K562 (cell line): ENCODE results near the gene ZNF333. TPM values are rescaled to one million over a fixed set of nuclear protein-coding genes. Genes with fewer than 3 reads are reported as not detected.

ENCODE experiments used
- ATAC-seq: fragments of 200-7000 bp; cut with Tn5 transposase; 3 replicates; pipeline ENCODE4 v1.9.1; 2020; ENCODE audit warnings: moderate library complexity
- BruUV-seq: library from RNA; stranded (reverse); fragments of 400-500 nt; replicated peaks from 2 replicates; lab custom pipeline; 2021; lab: Mats Ljungman, UMichigan
- CTCF ChIA-PET: fragments of 300-600 bp; formaldehyde crosslinking; extraction: SDS; loops from one replicate; lab custom pipeline; 2021; ENCODE audit warnings: low intra/inter-chr PET ratio; lab: Yijun Ruan, JAX
- POLR2A ChIA-PET: fragments of 300-600, 350-650 bp; sonication (Branson Sonifier 250); formaldehyde crosslinking; extraction: SDS; loops from one replicate; lab custom pipeline; 2021; ENCODE audit warnings: antibody characterized with exemption, inconsistent platforms; lab: Yijun Ruan, JAX
- DNase-seq, 4 experiments: peaks; one replicate each; pipeline versions ENCODE4 v3.0.0 to v3.0.0-alpha.2; 2011 to 2018; ENCODE audit warnings: low spot score in 3 of 4, mixed read lengths in 3 of 4; ENCODE audit errors: extremely low read depth in 1 of 4
- FAIRE-seq: peaks from 2 replicates; lab custom pipeline; 2011; peaks lifted over from hg19 to GRCh38; lab: Jason Lieb, UNC
- H2AFZ ChIP-seq: 2 replicates; pipeline ENCODE4 v1.6.0; 2011; ENCODE audit warnings: low read depth, low read length, control low read depth, inconsistent platforms
- H3K27ac ChIP-seq: fragments of 200-600 bp; 3 replicates; pipeline ENCODE4 v1.8.0; 2011; ENCODE audit warnings: low read depth, mild to moderate bottlenecking, control low read depth, inconsistent platforms, low read length, moderate library complexity, mixed read lengths; ENCODE audit errors: extremely low read depth
- H3K27me3 ChIP-seq, 2 experiments: fragments of 300-600 bp in 1 of 2; 2 replicates in 1 of 2; 3 replicates in 1 of 2; pipeline versions ENCODE4 v1.6.0 to v1.8.0; 2011; ENCODE audit warnings: inconsistent platforms in 2 of 2, low read length in 2 of 2, mild to moderate bottlenecking in 1 of 2, mixed read lengths in 1 of 2, moderate library complexity in 1 of 2; ENCODE audit not compliant: control insufficient read depth in 2 of 2, insufficient read depth in 2 of 2
- H3K36me3 ChIP-seq: fragments of 300-600 bp; 3 replicates; pipeline ENCODE4 v1.8.0; 2011; ENCODE audit warnings: mild to moderate bottlenecking, low read length, inconsistent platforms; ENCODE audit not compliant: control insufficient read depth, insufficient read depth
- H3K4me1 ChIP-seq, 2 experiments: fragments of 200-600 bp in 1 of 2; replicated peaks in 1 of 2; 2 replicates in 1 of 2; 3 replicates in 1 of 2; pipeline versions ENCODE4 v1.5.1 to v1.8.0; 2011; ENCODE audit warnings: inconsistent platforms in 2 of 2, low read length in 2 of 2, mild to moderate bottlenecking in 1 of 2, mixed read lengths in 1 of 2, moderate library complexity in 1 of 2; ENCODE audit not compliant: control insufficient read depth in 2 of 2, insufficient read depth in 2 of 2
- H3K4me2 ChIP-seq: 2 replicates; pipeline ENCODE4 v1.6.1; 2011; ENCODE audit warnings: low read length, control low read depth, inconsistent platforms, mixed read lengths; ENCODE audit not compliant: insufficient read depth
- H3K4me3 ChIP-seq: fragments of 200-600 bp; sonication (generic), shearing (Covaris generic); 2 replicates; pipeline ENCODE4 v1.5.1; 2016; ENCODE audit warnings: control low read depth, inconsistent platforms
- H3K79me2 ChIP-seq: fragments of 200-600 bp; 3 replicates; pipeline ENCODE4 v1.8.0; 2011; ENCODE audit warnings: low read length, inconsistent platforms; ENCODE audit not compliant: control insufficient read depth, insufficient read depth
- H3K9ac ChIP-seq, 2 experiments: 2 replicates each; pipeline versions ENCODE4 v1.6.0 to v1.6.1; 2011; ENCODE audit warnings: low read depth in 2 of 2, low read length in 2 of 2, control low read depth in 1 of 2, inconsistent platforms in 1 of 2, mild to moderate bottlenecking in 1 of 2, mixed read lengths in 1 of 2; ENCODE audit not compliant: insufficient read depth in 1 of 2
- H3K9me1 ChIP-seq: one replicate; pipeline ENCODE4 v1.6.0; 2011; ENCODE audit warnings: inconsistent platforms, mild to moderate bottlenecking, low read length, moderate library complexity; ENCODE audit not compliant: control insufficient read depth, insufficient read depth
- H3K9me3 ChIP-seq: replicated peaks from 2 replicates; pipeline ENCODE4 v1.5.1; 2011; ENCODE audit warnings: low read depth, low read length, inconsistent platforms; ENCODE audit not compliant: control insufficient read depth, insufficient read depth
- H4K20me1 ChIP-seq: replicated peaks from 2 replicates; pipeline ENCODE4 v1.6.1; 2011; ENCODE audit warnings: low read length, inconsistent platforms, mixed read lengths; ENCODE audit not compliant: control insufficient read depth, insufficient read depth
- CCNT2 ChIP-seq: IDR thresholded peaks from 2 replicates; pipeline ENCODE4 v1.6.1; 2011; ENCODE audit warnings: borderline replicate concordance, low read depth, mild to moderate bottlenecking, moderate library complexity, mixed read lengths, low read length; ENCODE audit not compliant: insufficient read length; ENCODE audit errors: extremely low read depth
- DLX4 ChIP-seq: fragments of 250-450 bp; sonication (Bioruptor Pico); IDR thresholded peaks from 2 replicates; pipeline ENCODE4 v1.6.1; 2021; ENCODE audit warnings: mild to moderate bottlenecking
- HIVEP1 ChIP-seq: fragments of 250-450 bp; sonication (Bioruptor Pico); IDR thresholded peaks from 2 replicates; pipeline ENCODE4 v1.4.0; 2020; ENCODE audit warnings: mild to moderate bottlenecking
- ILF3 ChIP-seq: fragments of 450-650 bp; IDR thresholded peaks from 2 replicates; pipeline ENCODE4 v1.6.1; 2018; ENCODE audit warnings: antibody characterized with exemption, mild to moderate bottlenecking, moderate library complexity, borderline replicate concordance
- ILK ChIP-seq: fragments of 450-650 bp; IDR thresholded peaks from 2 replicates; pipeline ENCODE4 v1.6.1; 2016; ENCODE audit warnings: missing genetic modification characterization, low read depth, mild to moderate bottlenecking, missing compliant biosample characterization, moderate library complexity, borderline replicate concordance
- NFATC3 ChIP-seq: fragments of 450-650 bp; IDR thresholded peaks from 2 replicates; pipeline ENCODE4 v1.6.1; 2017; ENCODE audit warnings: mild to moderate bottlenecking
- RNF2 ChIP-seq: sonication (generic); IDR thresholded peaks from 2 replicates; pipeline ENCODE4 v1.6.1; 2016
- SETDB1 ChIP-seq: IDR thresholded peaks from one replicate; pipeline ENCODE4 v1.6.1; 2012; ENCODE audit warnings: low read length, control low read depth, inconsistent platforms
- ZBTB8A ChIP-seq: fragments of 450-650 bp; IDR thresholded peaks from 2 replicates; pipeline ENCODE4 v1.6.1; 2018; ENCODE audit warnings: mild to moderate bottlenecking, moderate library complexity; ENCODE audit not compliant: partially characterized antibody
- WGBS: fragments of 100-300 bp; shearing (Covaris generic); methylation state at CpG from one replicate; pipeline ENCODE4 v1.1.6; 2016; ENCODE audit warnings: low coverage, mixed read lengths; ENCODE audit not compliant: insufficient coverage; ENCODE audit errors: missing lambda C conversion rate; 5-methylcytosine and 5-hydroxymethylcytosine counted together
- in situ Hi-C: fragments of 300-500 bp; cut with MboI; formaldehyde crosslinking; loops from 4 replicates; pipeline ENCODE4 v1.15.0; 2018; ENCODE audit warnings: inconsistent platforms, mixed read lengths
- intact Hi-C: fragments of 100-400 bp; cut with micrococcal nuclease; formaldehyde crosslinking; loops from 2 replicates; pipeline ENCODE4 v1.14.2; 2022
- polyA plus RNA-seq, 8 experiments: library from polyadenylated mRNA; depleted of rRNA in 4 of 8; stranded (reverse) in 5 of 8; unstranded in 3 of 8; fragments of >200 nt; fragmentation: Nextera tagmentation in 2 of 8; fragmentation: Illumina TruSeq in 1 of 8; extraction: Ambion mirVana in 2 of 8; extraction: Trizol in 1 of 8; gene quantifications; 2 replicates each; pipeline versions ENCODE4 v1.2.1 to v1.2.3, GENCODE V29; 2011 to 2014; ENCODE audit warnings: inconsistent platforms in 1 of 8, missing spikeins in 1 of 8
- total RNA-seq, 7 experiments: library from RNA; depleted of rRNA in 6 of 7; stranded (reverse); fragments of >200 nt in 6 of 7; fragmentation: Illumina TruSeq in 2 of 7; extraction: Trizol in 2 of 7; gene quantifications; 2 replicates each; pipeline versions ENCODE4 v1.2.1 to v1.2.3, GENCODE V29; 2011 to 2021; ENCODE audit warnings: low replicate concordance in 1 of 7

Gene ZNF333
- total and polyA plus RNA-seq, 9 of the 15 experiments (the other 6 are each of a cell fraction or from before 2014, with no cell fraction given), result 2.8 to 10.3 (median 6.3) TPM

GRCh38 chr19:14770136-14770535, 80.3 kb downstream of the ZNF333 start:
- BruUV-seq, result no TSS peak
- ATAC-seq (no peak), FAIRE-seq (no peak), DNase-seq (no peak)
- Histone ChIP-seq H3K9me1 (no peaks in the 10 kb centered on the region), H3K4me2 (no peak overlapping the region), H3K9me3 (no peaks in the 10 kb centered on the region), H3K27ac (no peak overlapping the region), H2AFZ (no peak overlapping the region), H3K79me2 (peaks cover 7% of the 10 kb centered on the region; the same call in 2 of the 3 replicates), H3K9ac (no peak overlapping the region), H3K27me3 (no peaks in the 10 kb centered on the region), H3K36me3 (peaks cover 66% of the 10 kb centered on the region; the same call in 2 of the 3 replicates), H4K20me1 (no peaks in the 10 kb centered on the region), H3K4me1 (peaks cover 0 to under 1% of the 10 kb centered on the region in 2 experiments; a peak in 2 of 5 replicates), H3K4me3 (no peak overlapping the region)
- in situ Hi-C loops (no loop called here), intact Hi-C loops (no loop called here)
- TF ChIP-seq HIVEP1 (CRISPR knock-in tag) (no peak), CCNT2 (no peak), RNF2 (no peak), DLX4 (no peak), ILF3 (no peak), SETDB1 (no peak), NFATC3 (no peak), ZBTB8A (no peak), ILK (no peak)
- 77% methylated on average over 4 of the region's 5 CpGs for WGBS
- POLR2A ChIA-PET, result no interaction called here
- CTCF ChIA-PET, result no interaction called here
